ENCODE results near the gene CNGA4.

DNA sequence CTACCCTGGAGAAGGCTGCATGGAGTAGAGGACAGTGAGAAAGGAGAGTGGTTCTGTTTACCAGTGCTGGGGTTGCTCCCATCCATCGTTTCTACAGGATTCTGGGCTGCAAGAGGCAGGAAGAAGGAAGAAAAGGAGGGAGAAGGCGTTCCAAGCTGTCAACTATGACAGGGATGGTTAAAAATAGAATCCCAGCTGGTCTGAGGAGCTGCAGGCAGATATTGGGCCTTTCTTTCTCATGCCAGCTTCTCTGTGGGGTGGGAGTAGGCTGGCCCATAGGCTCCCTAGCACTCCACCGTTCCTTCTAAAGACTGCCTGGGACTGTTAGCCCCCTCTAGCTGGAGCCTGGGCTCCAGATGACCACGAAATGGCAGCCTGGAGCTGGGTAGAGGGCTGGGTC is 34.3 kb downstream of the CNGA4 start:
- TF ChIP-seq, protein P1, sequence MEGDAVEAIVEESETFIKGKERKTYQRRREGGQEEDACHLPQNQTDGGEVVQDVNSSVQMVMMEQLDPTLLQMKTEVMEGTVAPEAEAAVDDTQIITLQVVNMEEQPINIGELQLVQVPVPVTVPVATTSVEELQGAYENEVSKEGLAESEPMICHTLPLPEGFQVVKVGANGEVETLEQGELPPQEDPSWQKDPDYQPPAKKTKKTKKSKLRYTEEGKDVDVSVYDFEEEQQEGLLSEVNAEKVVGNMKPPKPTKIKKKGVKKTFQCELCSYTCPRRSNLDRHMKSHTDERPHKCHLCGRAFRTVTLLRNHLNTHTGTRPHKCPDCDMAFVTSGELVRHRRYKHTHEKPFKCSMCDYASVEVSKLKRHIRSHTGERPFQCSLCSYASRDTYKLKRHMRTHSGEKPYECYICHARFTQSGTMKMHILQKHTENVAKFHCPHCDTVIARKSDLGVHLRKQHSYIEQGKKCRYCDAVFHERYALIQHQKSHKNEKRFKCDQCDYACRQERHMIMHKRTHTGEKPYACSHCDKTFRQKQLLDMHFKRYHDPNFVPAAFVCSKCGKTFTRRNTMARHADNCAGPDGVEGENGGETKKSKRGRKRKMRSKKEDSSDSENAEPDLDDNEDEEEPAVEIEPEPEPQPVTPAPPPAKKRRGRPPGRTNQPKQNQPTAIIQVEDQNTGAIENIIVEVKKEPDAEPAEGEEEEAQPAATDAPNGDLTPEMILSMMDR (conservative IDR thresholded peaks at IDR 0.05; ENCODE audit: low read length): no peak
- TF ChIP-seq EZH2phosphoT487 (IDR thresholded peaks at IDR 0.05; ENCODE audit: borderline replicate concordance): no peak
